Loucy (cell line): ENCODE data around the gene RNASEH2A.

ENCODE experiments used
- EZH2phosphoT487 ChIP-seq: fragments of 200-600 bp; IDR thresholded peaks from 2 replicates; pipeline ENCODE4 v1.6.1; 2018; ENCODE audit warnings: antibody characterized with exemption, mild to moderate bottlenecking, moderate library complexity, borderline replicate concordance
- TF ChIP-seq, protein P1 (sequence below): fragments of 200-600 bp; sonication (generic); conservative IDR thresholded peaks from 2 replicates; pipeline ENCODE4 v1.5.1; 2014; ENCODE audit warnings: mild to moderate bottlenecking, antibody characterized with exemption, low read length

DNA sequence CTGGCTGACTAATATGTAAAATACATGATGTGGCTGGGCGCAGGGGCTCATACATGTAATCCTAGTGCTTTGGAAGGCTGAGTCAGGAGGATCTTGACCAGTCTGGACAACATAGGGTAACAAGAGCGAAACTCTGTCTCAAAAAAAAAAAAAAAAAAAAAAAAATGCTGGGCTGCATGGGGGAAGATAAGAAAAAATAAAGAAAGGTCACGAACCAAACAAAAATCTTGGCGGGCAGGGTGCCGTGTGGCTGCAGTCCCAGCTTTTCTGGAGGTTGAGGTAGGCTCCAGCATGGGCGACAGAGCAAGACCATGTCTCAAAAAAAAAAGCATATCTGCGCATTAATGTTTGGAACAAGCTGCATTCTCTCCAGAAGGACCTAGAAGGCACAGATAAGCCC is 8.7 kb downstream of the RNASEH2A start:
- TF ChIP-seq, protein P1, sequence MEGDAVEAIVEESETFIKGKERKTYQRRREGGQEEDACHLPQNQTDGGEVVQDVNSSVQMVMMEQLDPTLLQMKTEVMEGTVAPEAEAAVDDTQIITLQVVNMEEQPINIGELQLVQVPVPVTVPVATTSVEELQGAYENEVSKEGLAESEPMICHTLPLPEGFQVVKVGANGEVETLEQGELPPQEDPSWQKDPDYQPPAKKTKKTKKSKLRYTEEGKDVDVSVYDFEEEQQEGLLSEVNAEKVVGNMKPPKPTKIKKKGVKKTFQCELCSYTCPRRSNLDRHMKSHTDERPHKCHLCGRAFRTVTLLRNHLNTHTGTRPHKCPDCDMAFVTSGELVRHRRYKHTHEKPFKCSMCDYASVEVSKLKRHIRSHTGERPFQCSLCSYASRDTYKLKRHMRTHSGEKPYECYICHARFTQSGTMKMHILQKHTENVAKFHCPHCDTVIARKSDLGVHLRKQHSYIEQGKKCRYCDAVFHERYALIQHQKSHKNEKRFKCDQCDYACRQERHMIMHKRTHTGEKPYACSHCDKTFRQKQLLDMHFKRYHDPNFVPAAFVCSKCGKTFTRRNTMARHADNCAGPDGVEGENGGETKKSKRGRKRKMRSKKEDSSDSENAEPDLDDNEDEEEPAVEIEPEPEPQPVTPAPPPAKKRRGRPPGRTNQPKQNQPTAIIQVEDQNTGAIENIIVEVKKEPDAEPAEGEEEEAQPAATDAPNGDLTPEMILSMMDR, result no peak
- no peak for TF ChIP-seq EZH2phosphoT487
